ENCODE results near the gene CERS2. TPM values are rescaled to one million over a fixed set of nuclear protein-coding genes. Genes with fewer than 3 reads are reported as not detected.

Gene CERS2
- total and polyA plus RNA-seq, 2 of the 4 experiments (the other 2 are of a cell fraction) = 118 to 127 TPM

DNA sequence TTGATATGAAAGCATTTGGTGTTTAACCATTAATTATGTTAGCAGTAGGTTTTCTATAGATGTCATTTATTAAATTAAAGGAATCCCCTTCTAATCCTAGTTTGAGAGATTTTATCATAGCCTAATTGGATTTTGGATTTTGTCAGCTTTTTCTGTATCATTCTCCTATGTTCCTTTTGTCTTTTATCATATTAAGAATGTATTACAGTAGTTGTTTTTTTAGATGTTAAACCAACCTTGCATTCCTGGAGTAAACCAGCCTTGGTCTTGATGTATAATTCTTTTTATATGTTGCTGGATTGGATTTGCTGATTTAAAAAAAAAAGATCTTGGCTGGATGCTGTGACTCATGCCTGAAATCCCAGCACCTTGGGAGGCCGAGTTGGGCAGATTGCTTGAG, 42.9 kb downstream of the CERS2 start:
- intact Hi-C loops (cut with micrococcal nuclease) (no loop called here), in situ Hi-C loops (cut with MboI; ENCODE audit: low sequenced_read_pairs) (no loop called here), dilution Hi-C loops (cut with HindIII; ENCODE audit: low sequenced_read_pairs, unreplicated experiment) (no loop called here)
- Histone ChIP-seq H2BK5ac (ENCODE audit: low read depth, low read length, poor library complexity, severe bottlenecking) (no peak overlapping the region), H2AK5ac (ENCODE audit: low read depth, low read length) (no peak overlapping the region), H3K18ac (ENCODE audit: low read depth, low read length) (no peak overlapping the region), H3K9me1 (ENCODE audit: insufficient read depth, low read length) (0 out of 2 replicates have a peak, but pooled peaks cover 3% of the 10 kb centered on the region), H4K91ac (ENCODE audit: insufficient read depth, low read depth, low read length) (no peak overlapping the region), H3K4me1 (ENCODE audit: control insufficient read depth, insufficient read depth, low read length) (peaks cover 2% of the 10 kb centered on the region; the same call in 1 of the 2 replicates), H4K5ac (ENCODE audit: low read depth, low read length) (no peak overlapping the region), H3K36me3 (ENCODE audit: control insufficient read depth, insufficient read depth, low read length) (peaks cover 34% of the 10 kb centered on the region), H3K4me3 (ENCODE audit: insufficient read depth, low read depth, low read length) (no peak overlapping the region), H3K27me3 (ENCODE audit: control insufficient read depth, insufficient read depth, low read length) (no peaks in the 10 kb centered on the region), H3K4ac (ENCODE audit: low read depth, low read length) (no peak overlapping the region), H3K23ac (ENCODE audit: low read depth, low read length) (no peak overlapping the region), H3K9ac (ENCODE audit: low read depth, low read length) (no peak overlapping the region), H3K79me1 (ENCODE audit: low read depth in 1 of 2, low read length in 2 of 2) (peaks cover 16 to 18% of the 10 kb centered on the region in 2 experiments), H3K14ac (replicated peaks; ENCODE audit: low read depth, low read length) (no peak overlapping the region), H4K8ac (ENCODE audit: low read depth in 2 of 2, low read length in 2 of 2) (no peak overlapping the region), H3K9me3 (ENCODE audit: control insufficient read depth, insufficient read depth, low read length) (peaks cover 2% of the 10 kb centered on the region), H2BK15ac (ENCODE audit: low read depth, low read length) (no peak overlapping the region), H2AFZ (replicated peaks; ENCODE audit: low read length, poor library complexity) (no peak overlapping the region), H4K20me1 (ENCODE audit: insufficient read depth, low read length) (no peaks in the 10 kb centered on the region), H3K56ac (ENCODE audit: extremely low read depth, insufficient read depth, low read length) (no peak overlapping the region), H2BK20ac (ENCODE audit: low read depth, low read length) (no peak overlapping the region), H2AK9ac (replicated peaks; ENCODE audit: low read depth, low read length, poor library complexity) (no peak overlapping the region), H3K27ac (ENCODE audit: insufficient read depth, low read length) (no peak overlapping the region), H3K4me2 (ENCODE audit: low read depth, low read length) (no peak overlapping the region), H2BK120ac (ENCODE audit: low read depth, low read length) (no peak overlapping the region)
- TF ChIP-seq BHLHE40 (IDR thresholded peaks at IDR 0.05; ENCODE audit: low read depth, low read length) (no peak), MAFK (IDR thresholded peaks at IDR 0.05; ENCODE audit: low read depth, low read length) (no peak), NFE2L2 (IDR thresholded peaks at IDR 0.05; ENCODE audit: low read depth, low read length) (no peak), MXI1 (IDR thresholded peaks at IDR 0.05; ENCODE audit: borderline replicate concordance, low read depth, low read length) (no peak), POLR2A (IDR thresholded peaks at IDR 0.05; ENCODE audit: low read depth, low read length) (no peak), CEBPB (IDR thresholded peaks at IDR 0.05; ENCODE audit: low read depth, low read length) (no peak), RAD21 (IDR thresholded peaks at IDR 0.05; ENCODE audit: low read length) (no peak), CHD1 (IDR thresholded peaks at IDR 0.05; ENCODE audit: low read depth, low read length) (no peak), RFX5 (IDR thresholded peaks at IDR 0.05; ENCODE audit: low read depth, low read length) (no peak), SMC3 (IDR thresholded peaks at IDR 0.05; ENCODE audit: low read depth, low read length) (no peak), FOS (IDR thresholded peaks at IDR 0.05; ENCODE audit: low read depth, low read length) (no peak), RCOR1 (IDR thresholded peaks at IDR 0.05; ENCODE audit: insufficient replicate concordance, low read length) (no peak), USF2 (IDR thresholded peaks at IDR 0.05; ENCODE audit: low read depth, low read length) (no peak), MAZ (IDR thresholded peaks at IDR 0.05; ENCODE audit: borderline replicate concordance, low read depth, low read length) (no peak)
- TF ChIP-seq, protein P1, sequence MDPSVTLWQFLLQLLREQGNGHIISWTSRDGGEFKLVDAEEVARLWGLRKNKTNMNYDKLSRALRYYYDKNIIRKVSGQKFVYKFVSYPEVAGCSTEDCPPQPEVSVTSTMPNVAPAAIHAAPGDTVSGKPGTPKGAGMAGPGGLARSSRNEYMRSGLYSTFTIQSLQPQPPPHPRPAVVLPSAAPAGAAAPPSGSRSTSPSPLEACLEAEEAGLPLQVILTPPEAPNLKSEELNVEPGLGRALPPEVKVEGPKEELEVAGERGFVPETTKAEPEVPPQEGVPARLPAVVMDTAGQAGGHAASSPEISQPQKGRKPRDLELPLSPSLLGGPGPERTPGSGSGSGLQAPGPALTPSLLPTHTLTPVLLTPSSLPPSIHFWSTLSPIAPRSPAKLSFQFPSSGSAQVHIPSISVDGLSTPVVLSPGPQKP (IDR thresholded peaks at IDR 0.05; ENCODE audit: borderline replicate concordance, low read depth, low read length) = no peak
- TF ChIP-seq, protein P2, sequence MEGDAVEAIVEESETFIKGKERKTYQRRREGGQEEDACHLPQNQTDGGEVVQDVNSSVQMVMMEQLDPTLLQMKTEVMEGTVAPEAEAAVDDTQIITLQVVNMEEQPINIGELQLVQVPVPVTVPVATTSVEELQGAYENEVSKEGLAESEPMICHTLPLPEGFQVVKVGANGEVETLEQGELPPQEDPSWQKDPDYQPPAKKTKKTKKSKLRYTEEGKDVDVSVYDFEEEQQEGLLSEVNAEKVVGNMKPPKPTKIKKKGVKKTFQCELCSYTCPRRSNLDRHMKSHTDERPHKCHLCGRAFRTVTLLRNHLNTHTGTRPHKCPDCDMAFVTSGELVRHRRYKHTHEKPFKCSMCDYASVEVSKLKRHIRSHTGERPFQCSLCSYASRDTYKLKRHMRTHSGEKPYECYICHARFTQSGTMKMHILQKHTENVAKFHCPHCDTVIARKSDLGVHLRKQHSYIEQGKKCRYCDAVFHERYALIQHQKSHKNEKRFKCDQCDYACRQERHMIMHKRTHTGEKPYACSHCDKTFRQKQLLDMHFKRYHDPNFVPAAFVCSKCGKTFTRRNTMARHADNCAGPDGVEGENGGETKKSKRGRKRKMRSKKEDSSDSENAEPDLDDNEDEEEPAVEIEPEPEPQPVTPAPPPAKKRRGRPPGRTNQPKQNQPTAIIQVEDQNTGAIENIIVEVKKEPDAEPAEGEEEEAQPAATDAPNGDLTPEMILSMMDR (conservative IDR thresholded peaks at IDR 0.05; ENCODE audit: low read depth, low read length) = no peak
- ATAC-seq (ENCODE audit: low read depth) (no peak), DNase-seq (peak; percentile 23)
- ChIA-PET CTCF (no interaction called here), POLR2A (ENCODE audit: unreplicated experiment) (no interaction called here)
- no TSS peak for BruUV-seq (replicated peaks)
- WGBS, 2 experiments (ENCODE audit: extremely low coverage in 2 of 2, insufficient read length in 1 of 2) = no CpG with 5 or more reads among the region's 1 CpG
